GM12873 (cell line): ENCODE measurements around the gene LITAF.

Source experiments
- CTCF ChIP-seq: IDR thresholded peaks from 2 replicates; pipeline ENCODE4 v1.5.1; 2012; ENCODE audit warnings: low read depth, mild to moderate bottlenecking, moderate library complexity, low read length, control low read depth; ENCODE audit not compliant: insufficient read depth; ENCODE audit errors: missing control alignments

LITAF gene

GRCh38 chr16:11562941-11563340 is 23.8 kb downstream of the LITAF start:
- no peak for TF ChIP-seq CTCF

- no peak for TF ChIP-seq CTCF
Observed at GRCh38 chr16:11562411-11562810, 24.3 kb downstream of the LITAF start.

- TF ChIP-seq CTCF, result no peak
Observed at GRCh38 chr16:11561856-11562255, 24.9 kb downstream of the LITAF start.

GRCh38 chr16:11561454-11561805 is 25.3 kb downstream of the LITAF start:
- no peak for TF ChIP-seq CTCF

GRCh38 chr16:11560701-11561453 is 25.8 kb downstream of the LITAF start:
- no peak for TF ChIP-seq CTCF

- no peak for TF ChIP-seq CTCF
Observed at GRCh38 chr16:11557801-11558200, 28.9 kb downstream of the LITAF start.

- TF ChIP-seq CTCF, result no peak
Observed at GRCh38 chr16:11556945-11557720, 29.6 kb downstream of the LITAF start.
